Spleen (tissue), 7 donors: ENCODE data around the gene KLHL24.
A peak's percentile ranks its signal among the peaks of the same experiment; 100 is the strongest.

Source experiments
- POLR2A ChIP-seq, 3 donors: fragments of 450-650 bp; IDR thresholded peaks; one replicate each; pipeline ENCODE4 v1.5.1; 2017; ENCODE audit warnings: antibody characterized with exemption in 3 of 3, mild to moderate bottlenecking in 1 of 3
- POLR2AphosphoS5 ChIP-seq, 3 donors: sonication (generic); formaldehyde crosslinking; IDR thresholded peaks; one replicate each; pipeline ENCODE4 v1.5.1; 2017; ENCODE audit warnings: antibody characterized with exemption in 3 of 3
- TF ChIP-seq, protein P1 (sequence below), 11 experiments: fragments of 200-600 bp in 7 of 11; fragments of 450-650 bp in 4 of 11; sonication (generic) in 4 of 11; IDR thresholded peaks in 8 of 11; conservative IDR thresholded peaks in 3 of 11; 1 replicate in 7 of 11; 2 replicates in 4 of 11; pipeline versions ENCODE4 v1.4.0 to v1.8.0; 2016 to 2021; ENCODE audit warnings: antibody characterized with exemption in 11 of 11, inconsistent platforms in 4 of 11, mild to moderate bottlenecking in 1 of 11
- donor health status: DM: no; HTN: no; CAD: no; lungs with moderate emphysema.
- donor health status: DM: no; HTN: no; CAD: no.
- donor health status: DM: no; HTN: no; CAD: no.

DNA sequence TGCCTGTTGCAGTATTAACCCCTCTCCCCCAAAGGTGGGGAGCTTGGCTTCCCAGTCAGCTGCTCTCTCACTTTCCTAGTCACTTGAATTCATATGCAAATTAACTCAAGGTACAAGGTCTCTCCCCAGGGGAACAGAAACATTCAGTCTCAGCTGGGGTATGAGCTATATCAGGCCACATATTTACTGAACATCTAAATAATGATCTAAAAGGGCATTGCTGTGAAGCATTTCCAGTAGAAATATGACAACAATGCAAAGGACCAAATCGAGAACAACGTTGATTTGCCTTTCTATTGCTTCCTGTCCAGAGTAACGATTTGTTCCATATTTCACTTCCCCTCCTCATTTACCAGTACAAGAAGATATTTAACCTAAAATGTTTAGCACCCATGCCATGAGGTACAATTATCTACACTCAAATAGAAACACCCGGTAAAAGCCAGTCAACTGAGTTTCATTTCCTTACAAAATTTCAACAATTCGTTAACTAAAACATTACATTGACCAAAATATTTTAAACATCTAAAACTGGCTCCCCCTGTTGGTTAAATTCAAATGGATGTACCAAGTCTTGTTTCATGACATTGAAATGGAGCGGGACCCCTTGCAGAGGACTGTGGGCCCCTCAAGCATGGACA lies 43.4 kb upstream of the KLHL24 start:
- TF ChIP-seq POLR2A (IDR thresholded peaks at IDR 0.05), result no peak
- TF ChIP-seq, protein P1, sequence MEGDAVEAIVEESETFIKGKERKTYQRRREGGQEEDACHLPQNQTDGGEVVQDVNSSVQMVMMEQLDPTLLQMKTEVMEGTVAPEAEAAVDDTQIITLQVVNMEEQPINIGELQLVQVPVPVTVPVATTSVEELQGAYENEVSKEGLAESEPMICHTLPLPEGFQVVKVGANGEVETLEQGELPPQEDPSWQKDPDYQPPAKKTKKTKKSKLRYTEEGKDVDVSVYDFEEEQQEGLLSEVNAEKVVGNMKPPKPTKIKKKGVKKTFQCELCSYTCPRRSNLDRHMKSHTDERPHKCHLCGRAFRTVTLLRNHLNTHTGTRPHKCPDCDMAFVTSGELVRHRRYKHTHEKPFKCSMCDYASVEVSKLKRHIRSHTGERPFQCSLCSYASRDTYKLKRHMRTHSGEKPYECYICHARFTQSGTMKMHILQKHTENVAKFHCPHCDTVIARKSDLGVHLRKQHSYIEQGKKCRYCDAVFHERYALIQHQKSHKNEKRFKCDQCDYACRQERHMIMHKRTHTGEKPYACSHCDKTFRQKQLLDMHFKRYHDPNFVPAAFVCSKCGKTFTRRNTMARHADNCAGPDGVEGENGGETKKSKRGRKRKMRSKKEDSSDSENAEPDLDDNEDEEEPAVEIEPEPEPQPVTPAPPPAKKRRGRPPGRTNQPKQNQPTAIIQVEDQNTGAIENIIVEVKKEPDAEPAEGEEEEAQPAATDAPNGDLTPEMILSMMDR (IDR thresholded peaks at IDR 0.05 in 8 of 11, conservative IDR thresholded peaks at IDR 0.05 in 3 of 11), result peak in 9 of 11 experiments; percentile 17 to 50 (median 38)
- no peak for TF ChIP-seq POLR2AphosphoS5 (IDR thresholded peaks at IDR 0.05)
